Right lobe of liver (tissue), 6 donors: ENCODE measurements around the gene FARS2. TPM values are rescaled to one million over a fixed set of nuclear protein-coding genes. Genes with fewer than 3 reads are reported as not detected.

Experiments
- ATAC-seq, 4 donors: fragments of 200-7000 bp; cut with Tn5 transposase; one replicate each; pipeline ENCODE4 v1.9.1; 2020; ENCODE audit warnings: mild to moderate bottlenecking in 4 of 4, moderate library complexity in 4 of 4
- DNase-seq, 3 donors: peaks; one replicate each; pipeline ENCODE4 v3.0.0-alpha.2; 2020
- H3K27ac ChIP-seq, 3 donors: fragments of 200-600 bp; one replicate each; pipeline ENCODE4 v1.8.0; 2022
- H3K27me3 ChIP-seq, 2 donors: fragments of 200-600 bp; one replicate each; pipeline ENCODE4 v1.8.0; 2022
- H3K36me3 ChIP-seq, 4 donors: fragments of 200-600 bp; sonication (generic) in 1 of 4; one replicate each; pipeline versions ENCODE4 v1.5.1 to v1.8.0; 2017 to 2022; ENCODE audit warnings: control low read depth in 1 of 4
- H3K4me1 ChIP-seq, 4 donors: fragments of 200-600 bp; sonication (generic) in 1 of 4; one replicate each; pipeline versions ENCODE4 v1.5.1 to v1.8.0; 2017 to 2022; ENCODE audit warnings: control low read depth in 1 of 4
- H3K4me3 ChIP-seq, 3 donors: fragments of 200-600 bp; one replicate each; pipeline ENCODE4 v1.8.0; 2022
- H3K9me3 ChIP-seq, 4 donors: fragments of 200-600 bp; sonication (generic) in 1 of 4; one replicate each; pipeline versions ENCODE4 v1.5.1 to v1.8.0; 2017 to 2022; ENCODE audit warnings: control low read depth in 1 of 4
- POLR2A ChIP-seq: fragments of 450-650 bp; IDR thresholded peaks from one replicate; pipeline ENCODE4 v1.6.1; 2017; ENCODE audit warnings: antibody characterized with exemption, mild to moderate bottlenecking
- WGBS: methylation state at CpG from one replicate; pipeline ENCODE4 v1.1.6; 2018; ENCODE audit warnings: low coverage, low lambda C conversion rate; ENCODE audit not compliant: insufficient coverage; ENCODE audit errors: missing lambda C conversion rate; 5-methylcytosine and 5-hydroxymethylcytosine counted together
- intact Hi-C, 2 donors: fragments of 100-400 bp; cut with DNase I; formaldehyde crosslinking; loops; one replicate each; pipeline versions ENCODE4 v1.11.2 to v1.14.1; 2022
- total RNA-seq, 6 experiments: library from RNA; depleted of rRNA in 2 of 6; stranded (reverse); fragments of >200 nt in 2 of 6; fragmentation: NEBNext Ultra II Directional in 3 of 6; extraction: Animal tissue kit (Norgen Biotek cat#: 25700) in 3 of 6; gene quantifications; one replicate each; pipeline versions ENCODE4 v1.1.0 to v1.2.4, GENCODE V29; 2016 to 2023
- TF ChIP-seq, protein P1 (sequence below), 4 donors: fragments of 200-600 bp in 3 of 4; fragments of 450-650 bp in 1 of 4; IDR thresholded peaks; one replicate each; pipeline versions ENCODE4 v1.5.1 to v1.8.0; 2016 to 2022; ENCODE audit warnings: antibody characterized with exemption in 4 of 4, mild to moderate bottlenecking in 2 of 4
- donor health status: DM: no; HTN: yes; CAD: no.
- donor health status: DM: no; HTN: no; CAD: no.
- donor health status: DM: no; HTN: no; CAD: no.
- donor health status: DM: no; HTN: yes; CAD: no.
- donor health status: DM: no; HTN: yes; CAD: no.

Gene FARS2
- total RNA-seq, 6 experiments from 2014 or later, result 7.2 to 12.9 (median 11.7) TPM

GRCh38 chr6:5636210-5637030 lies 375.1 kb downstream of the FARS2 start:
- intact Hi-C loops, result no loop called here
- DNase-seq, result no peak
- Histone ChIP-seq H3K36me3 (no peaks in the 10 kb centered on the region), H3K9me3 (no peaks in the 10 kb centered on the region), H3K27ac (no peak overlapping the region), H3K4me3 (no peak overlapping the region), H3K27me3 (no peaks in the 10 kb centered on the region), H3K4me1 (peaks cover 0 to 6% (median 0%) of the 10 kb centered on the region in 4 donors)
- no peak for ATAC-seq
- WGBS, result 90% methylated on average over 7 of the region's 16 CpGs
- no peak for TF ChIP-seq POLR2A
- TF ChIP-seq, protein P1, sequence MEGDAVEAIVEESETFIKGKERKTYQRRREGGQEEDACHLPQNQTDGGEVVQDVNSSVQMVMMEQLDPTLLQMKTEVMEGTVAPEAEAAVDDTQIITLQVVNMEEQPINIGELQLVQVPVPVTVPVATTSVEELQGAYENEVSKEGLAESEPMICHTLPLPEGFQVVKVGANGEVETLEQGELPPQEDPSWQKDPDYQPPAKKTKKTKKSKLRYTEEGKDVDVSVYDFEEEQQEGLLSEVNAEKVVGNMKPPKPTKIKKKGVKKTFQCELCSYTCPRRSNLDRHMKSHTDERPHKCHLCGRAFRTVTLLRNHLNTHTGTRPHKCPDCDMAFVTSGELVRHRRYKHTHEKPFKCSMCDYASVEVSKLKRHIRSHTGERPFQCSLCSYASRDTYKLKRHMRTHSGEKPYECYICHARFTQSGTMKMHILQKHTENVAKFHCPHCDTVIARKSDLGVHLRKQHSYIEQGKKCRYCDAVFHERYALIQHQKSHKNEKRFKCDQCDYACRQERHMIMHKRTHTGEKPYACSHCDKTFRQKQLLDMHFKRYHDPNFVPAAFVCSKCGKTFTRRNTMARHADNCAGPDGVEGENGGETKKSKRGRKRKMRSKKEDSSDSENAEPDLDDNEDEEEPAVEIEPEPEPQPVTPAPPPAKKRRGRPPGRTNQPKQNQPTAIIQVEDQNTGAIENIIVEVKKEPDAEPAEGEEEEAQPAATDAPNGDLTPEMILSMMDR (IDR thresholded peaks at IDR 0.05), result no peak

- intact Hi-C loops, result no loop called here
- Histone ChIP-seq H3K36me3 (no peaks in the 10 kb centered on the region), H3K4me3 (no peak overlapping the region), H3K27ac (no peak overlapping the region), H3K9me3 (no peaks in the 10 kb centered on the region), H3K4me1 (peaks cover 0 to 6% (median 0%) of the 10 kb centered on the region in 4 donors), H3K27me3 (no peaks in the 10 kb centered on the region)
- ATAC-seq, result no peak
- WGBS, result 85% methylated on average over 4 of the region's 5 CpGs
- TF ChIP-seq, protein P1 (IDR thresholded peaks at IDR 0.05), result no peak
- TF ChIP-seq POLR2A, result no peak
- DNase-seq, result no peak
Measured at GRCh38 chr6:5637714-5638113, 376.4 kb downstream of the FARS2 start.

DNA sequence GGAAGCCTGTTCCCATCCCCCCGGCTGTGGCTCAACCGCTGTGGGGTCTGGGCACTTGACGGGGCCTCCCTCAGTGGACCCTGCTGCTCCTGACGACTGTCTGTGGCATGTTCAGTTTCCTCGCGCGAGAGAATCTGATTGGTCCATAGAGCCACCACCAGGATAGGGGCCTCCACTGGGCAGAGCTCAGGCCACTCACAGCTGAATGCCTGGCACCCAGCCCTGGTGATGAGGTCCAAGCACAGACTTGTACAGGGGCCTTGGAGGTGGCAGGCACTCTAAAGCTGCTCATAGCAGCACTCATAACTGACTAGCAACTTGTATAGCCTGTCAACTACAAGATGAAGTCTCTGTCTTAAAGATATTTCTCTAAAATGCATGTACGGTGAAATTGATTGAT lies 377.4 kb downstream of the FARS2 start:
- Histone ChIP-seq H3K4me3 (no peak overlapping the region), H3K4me1 (peaks cover 0 to 6% (median 0%) of the 10 kb centered on the region in 4 donors), H3K27ac (no peak overlapping the region), H3K36me3 (no peaks in the 10 kb centered on the region), H3K9me3 (no peaks in the 10 kb centered on the region), H3K27me3 (no peaks in the 10 kb centered on the region)
- WGBS, result 91% methylated on average over 1 of the region's 8 CpGs
- intact Hi-C loops, result no loop called here
- TF ChIP-seq POLR2A, result no peak
- TF ChIP-seq, protein P1 (IDR thresholded peaks at IDR 0.05), result no peak
- no peak for ATAC-seq
- DNase-seq, result no peak

GRCh38 chr6:5639193-5639592 lies 377.9 kb downstream of the FARS2 start:
- TF ChIP-seq, protein P1 (IDR thresholded peaks at IDR 0.05), result no peak
- TF ChIP-seq POLR2A, result no peak
- intact Hi-C loops, result no loop called here
- Histone ChIP-seq H3K9me3 (no peaks in the 10 kb centered on the region), H3K4me3 (no peak overlapping the region), H3K27ac (no peak overlapping the region), H3K4me1 (peaks cover 0 to 6% (median 0%) of the 10 kb centered on the region in 4 donors), H3K36me3 (no peaks in the 10 kb centered on the region), H3K27me3 (no peaks in the 10 kb centered on the region)
- DNase-seq (no peak), ATAC-seq (no peak)
- 100% methylated on average over 2 of the region's 2 CpGs for WGBS
